ENCODE results near the gene IL3RA.
"Not testable (repeated sequence)": the region's sequence is repeated elsewhere in the genome, so short reads cannot be mapped to it uniquely, and the experiment has no call there.

Gene IL3RA

DNA sequence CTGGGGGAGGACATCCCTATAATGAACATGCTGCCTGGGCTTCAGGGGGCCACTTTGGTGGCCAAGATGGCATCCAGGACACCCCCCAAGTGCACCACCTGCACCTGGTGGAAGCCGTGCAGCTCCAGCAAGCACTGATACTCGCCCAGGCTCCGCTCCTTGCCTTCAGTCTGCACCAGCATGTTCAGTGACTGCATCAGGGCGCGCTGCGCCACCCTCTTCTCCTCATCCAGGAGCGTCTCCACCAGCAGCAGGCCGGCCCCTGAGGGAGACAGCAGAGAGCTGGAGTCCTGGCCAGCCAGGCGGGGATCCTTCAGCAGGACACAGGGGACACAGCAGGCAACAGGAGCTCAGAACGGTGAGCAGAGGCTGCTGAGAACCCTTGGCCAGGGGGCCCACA is 66.6 kb downstream of the IL3RA start:
- TF ChIP-seq, protein P1, sequence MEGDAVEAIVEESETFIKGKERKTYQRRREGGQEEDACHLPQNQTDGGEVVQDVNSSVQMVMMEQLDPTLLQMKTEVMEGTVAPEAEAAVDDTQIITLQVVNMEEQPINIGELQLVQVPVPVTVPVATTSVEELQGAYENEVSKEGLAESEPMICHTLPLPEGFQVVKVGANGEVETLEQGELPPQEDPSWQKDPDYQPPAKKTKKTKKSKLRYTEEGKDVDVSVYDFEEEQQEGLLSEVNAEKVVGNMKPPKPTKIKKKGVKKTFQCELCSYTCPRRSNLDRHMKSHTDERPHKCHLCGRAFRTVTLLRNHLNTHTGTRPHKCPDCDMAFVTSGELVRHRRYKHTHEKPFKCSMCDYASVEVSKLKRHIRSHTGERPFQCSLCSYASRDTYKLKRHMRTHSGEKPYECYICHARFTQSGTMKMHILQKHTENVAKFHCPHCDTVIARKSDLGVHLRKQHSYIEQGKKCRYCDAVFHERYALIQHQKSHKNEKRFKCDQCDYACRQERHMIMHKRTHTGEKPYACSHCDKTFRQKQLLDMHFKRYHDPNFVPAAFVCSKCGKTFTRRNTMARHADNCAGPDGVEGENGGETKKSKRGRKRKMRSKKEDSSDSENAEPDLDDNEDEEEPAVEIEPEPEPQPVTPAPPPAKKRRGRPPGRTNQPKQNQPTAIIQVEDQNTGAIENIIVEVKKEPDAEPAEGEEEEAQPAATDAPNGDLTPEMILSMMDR (IDR thresholded peaks at IDR 0.05; ENCODE audit: borderline replicate concordance, insufficient read depth, low read depth, low read length) = no peak

DNA sequence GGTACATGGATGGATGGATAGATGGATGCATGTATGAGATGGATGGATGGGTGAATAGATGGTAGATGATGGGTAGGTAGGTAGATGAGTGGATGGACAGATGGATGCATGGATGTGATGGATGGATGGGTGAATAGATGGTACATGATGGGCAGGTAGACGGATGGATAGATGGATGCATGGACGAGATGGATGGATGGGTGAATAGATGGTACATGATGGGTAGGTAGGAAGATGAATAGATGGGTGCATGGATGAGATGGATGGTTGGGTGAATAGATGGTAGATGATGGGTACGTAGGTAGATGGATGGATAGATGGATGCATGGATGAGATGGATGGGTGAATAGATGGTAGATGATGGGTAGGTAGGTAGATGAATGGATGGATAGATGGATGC is 67.3 kb downstream of the IL3RA start:
- H3K4me3 ChIP-seq (ENCODE audit: low read depth, low read length) = not testable (repeated sequence)

More for the DNA sequence above, 66.6 kb downstream of the IL3RA start:
- no peak overlapping the region for H3K4me3 ChIP-seq (ENCODE audit: low read depth, low read length)

DNA sequence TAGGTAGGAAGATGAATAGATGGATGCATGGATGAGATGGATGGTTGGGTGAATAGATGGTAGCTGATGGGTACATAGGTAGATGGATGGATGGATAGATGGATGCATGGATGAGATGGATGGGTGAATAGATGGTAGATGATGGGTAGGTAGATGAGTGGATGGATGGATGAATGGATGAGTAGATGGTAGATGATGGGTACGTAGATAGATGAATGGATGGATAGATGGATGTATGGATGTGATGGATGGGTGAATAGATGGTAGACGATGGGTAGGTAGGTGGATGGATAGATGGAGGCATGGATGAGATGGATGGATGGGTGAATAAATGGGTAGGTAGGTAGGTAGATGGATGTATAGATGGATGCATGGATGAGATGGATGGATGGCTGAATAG is 69.2 kb downstream of the IL3RA start:
- H3K4me3 ChIP-seq (ENCODE audit: low read depth, low read length) = not testable (repeated sequence)

DNA sequence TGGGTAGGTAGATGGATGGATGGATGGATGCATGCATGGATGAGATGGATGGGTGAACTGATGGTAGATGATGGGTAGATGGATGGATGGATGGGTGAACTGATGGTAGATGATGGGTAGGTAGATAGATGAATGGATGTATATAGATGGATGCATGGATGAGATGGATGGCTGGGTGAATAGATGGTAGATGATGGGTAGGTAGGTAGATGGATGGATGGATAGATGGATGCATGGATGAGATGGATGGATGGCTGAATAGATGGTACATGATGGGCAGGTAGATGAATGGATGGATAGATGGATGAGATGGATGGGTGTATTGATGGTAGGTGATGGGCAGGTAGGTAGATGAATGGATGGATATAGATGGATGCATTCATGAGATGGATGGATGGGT is 70.5 kb downstream of the IL3RA start:
- no peak overlapping the region for H3K4me3 ChIP-seq (ENCODE audit: low read depth, low read length)
- TF ChIP-seq, protein P1 (IDR thresholded peaks at IDR 0.05; ENCODE audit: borderline replicate concordance, insufficient read depth, low read depth, low read length) = no peak

DNA sequence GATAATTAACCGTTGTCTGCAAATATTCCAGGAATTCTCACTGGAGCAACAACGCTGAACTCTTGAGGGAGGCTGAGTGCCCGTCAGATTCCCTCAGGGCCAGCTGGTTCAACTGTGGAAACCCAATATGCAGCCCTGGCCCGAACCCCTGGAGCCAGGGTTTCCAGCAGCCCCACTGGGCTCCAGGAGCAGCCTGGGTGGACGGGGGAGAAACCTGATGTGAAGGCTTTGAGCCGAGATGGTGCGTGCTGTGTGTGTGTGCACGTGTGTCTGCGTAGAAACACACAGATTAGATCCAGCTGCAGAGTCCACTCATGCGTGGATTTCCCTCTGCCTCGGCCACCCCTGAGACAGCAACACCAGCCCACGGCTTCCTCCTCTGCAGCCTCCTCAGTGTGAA is 74.7 kb downstream of the IL3RA start:
- no peak overlapping the region for H3K4me3 ChIP-seq (ENCODE audit: low read depth, low read length)
- TF ChIP-seq, protein P1 (IDR thresholded peaks at IDR 0.05; ENCODE audit: borderline replicate concordance, insufficient read depth, low read depth, low read length) = no peak

DNA sequence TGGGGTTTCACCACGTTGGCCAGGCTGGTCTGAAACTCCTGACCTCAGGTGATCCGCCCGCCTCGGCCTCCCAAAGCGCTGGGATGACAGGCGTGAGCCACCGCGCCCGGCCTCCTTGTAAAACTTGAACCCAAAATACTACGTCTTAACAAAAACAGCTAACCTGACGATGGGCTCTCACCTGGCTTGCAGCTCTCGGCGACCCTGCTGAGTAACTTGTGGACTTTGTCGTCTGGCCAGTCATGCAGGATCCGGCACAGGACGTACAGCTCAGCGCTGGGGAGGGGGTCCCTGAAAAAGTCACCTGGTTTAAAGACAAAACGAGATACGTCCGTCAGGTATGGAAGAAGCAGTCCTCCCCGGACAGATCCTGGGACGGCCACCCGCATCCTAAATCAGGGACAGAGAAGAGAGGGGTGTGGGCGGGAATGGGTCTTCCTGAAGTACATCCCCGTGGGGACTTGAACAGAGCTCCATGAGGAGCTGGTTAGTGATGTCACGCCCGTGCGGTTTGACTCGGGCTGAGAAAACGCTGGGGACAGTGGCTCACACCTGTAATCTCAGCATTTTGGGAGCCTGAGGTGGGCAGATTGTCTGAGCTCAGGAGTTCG is 76.1 kb downstream of the IL3RA start:
- TF ChIP-seq, protein P1 (IDR thresholded peaks at IDR 0.05; ENCODE audit: borderline replicate concordance, insufficient read depth, low read depth, low read length) = no peak

DNA sequence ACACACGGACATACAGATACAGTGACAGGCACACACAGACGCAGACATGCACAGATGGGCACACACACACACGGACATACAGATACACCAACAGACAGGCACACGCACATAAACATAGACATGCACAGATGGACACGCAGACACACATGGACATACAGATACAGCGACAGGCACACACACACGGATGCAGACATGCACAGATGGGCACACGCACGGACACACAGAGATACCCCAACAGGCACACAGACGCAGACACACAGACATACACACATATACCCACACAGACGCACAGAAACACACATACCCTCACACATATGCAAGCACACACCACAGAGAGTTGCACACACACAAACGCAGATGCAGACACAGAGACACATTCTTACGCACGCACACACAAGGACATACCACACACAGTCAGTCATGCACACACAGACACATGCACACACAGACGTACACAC is 79.8 kb downstream of the IL3RA start:
- TF ChIP-seq, protein P1 (IDR thresholded peaks at IDR 0.05; ENCODE audit: borderline replicate concordance, insufficient read depth, low read depth, low read length) = no peak
- H3K4me3 ChIP-seq (ENCODE audit: low read depth, low read length) = no peak overlapping the region

More for the DNA sequence above, 76.1 kb downstream of the IL3RA start:
- H3K4me3 ChIP-seq (ENCODE audit: low read depth, low read length) = no peak overlapping the region

DNA sequence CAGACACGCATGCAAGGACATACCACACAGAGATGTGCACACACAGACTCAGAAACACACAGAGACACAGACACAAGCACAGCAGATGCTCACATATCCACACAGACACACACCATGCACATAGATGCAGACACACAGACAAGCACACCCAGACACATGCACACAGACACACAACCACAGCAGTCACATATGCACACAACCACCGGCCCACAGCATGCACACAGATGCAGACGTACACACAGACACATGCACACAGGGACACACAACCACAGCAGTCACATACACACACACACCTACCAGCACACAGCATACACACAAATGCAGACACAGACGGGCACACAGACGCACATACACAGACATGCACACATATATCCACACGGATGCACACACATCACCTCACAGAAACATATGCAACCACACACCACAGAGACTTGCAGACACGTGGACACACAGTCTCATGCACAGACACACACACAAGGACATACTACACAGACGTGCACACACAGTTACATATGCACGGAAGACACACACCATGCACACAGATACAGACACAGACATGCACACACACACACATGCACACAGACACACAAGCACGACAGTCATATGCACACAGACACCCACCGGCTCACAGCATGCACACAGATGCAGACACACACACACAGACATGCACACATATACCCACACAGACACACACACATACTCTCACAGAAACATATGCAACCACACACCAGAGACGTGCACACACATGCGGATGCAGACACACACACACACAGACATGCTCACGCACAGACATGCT is 80.6 kb downstream of the IL3RA start:
- H3K4me3 ChIP-seq (ENCODE audit: low read depth, low read length) = no peak overlapping the region
- TF ChIP-seq, protein P1 (IDR thresholded peaks at IDR 0.05; ENCODE audit: borderline replicate concordance, insufficient read depth, low read depth, low read length) = no peak

Measured in GM12875 (cell line).